NCI-H2171 treated with DMSO at 0.1 percent for 48 hours (cell line): ENCODE results near the gene NUDT4.

ENCODE experiments used
- DNase-seq: peaks from one replicate; lab custom pipeline; 2025; lab: John Stamatoyannopoulos, UW

NUDT4 gene

DNA sequence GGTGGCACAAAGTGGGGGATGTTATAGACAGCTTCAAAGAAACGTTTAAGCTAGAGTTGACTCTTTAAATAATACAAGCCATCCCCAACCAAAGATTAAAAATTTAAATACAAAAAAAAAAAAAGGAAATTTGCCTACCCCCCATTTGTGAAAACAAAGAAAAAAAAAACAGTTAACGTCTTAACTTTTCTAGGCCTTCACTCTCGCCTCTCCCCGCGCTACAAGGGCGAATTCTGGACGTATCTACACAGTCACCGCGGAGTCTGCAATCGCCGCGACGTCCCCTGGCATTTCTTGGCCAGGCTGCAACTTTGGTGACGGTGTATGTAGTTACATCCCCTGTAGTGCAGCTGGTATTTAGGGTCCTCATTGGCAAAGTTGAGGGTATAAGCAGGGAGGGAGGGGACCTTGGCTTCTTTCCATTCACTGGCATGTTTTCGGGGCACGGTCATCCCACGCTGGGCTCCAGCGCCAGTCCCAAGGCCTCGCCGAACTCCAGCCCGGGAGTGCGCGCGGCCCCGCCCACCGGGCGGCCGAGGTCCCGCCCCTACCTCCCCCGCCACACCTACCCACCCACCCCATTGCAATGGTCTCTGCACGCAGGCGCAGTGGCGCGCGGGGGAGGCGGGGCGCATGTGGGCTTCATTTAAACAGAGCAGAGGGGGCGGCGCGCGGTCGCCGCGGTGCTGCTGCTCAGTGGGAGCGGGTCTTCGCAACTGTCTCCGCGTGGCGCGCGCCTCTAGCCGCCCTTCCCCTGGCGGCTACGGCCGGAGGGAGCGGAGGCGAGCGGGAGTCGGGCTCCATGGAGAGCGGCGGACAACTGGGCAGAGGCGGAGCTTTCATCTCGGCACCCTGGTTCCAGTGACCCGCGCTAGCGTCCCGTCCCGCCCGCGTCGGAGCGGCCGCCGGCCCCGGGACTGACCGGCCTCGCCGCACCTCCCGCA lies at the start of gene NUDT4:
TSS of gene NUDT4 (plus strand) at position 674 of the 944 bp plus-strand sequence. CDS start 398 bp downstream, outside the sequence.
- peak; percentile 88 for DNase-seq

DNA sequence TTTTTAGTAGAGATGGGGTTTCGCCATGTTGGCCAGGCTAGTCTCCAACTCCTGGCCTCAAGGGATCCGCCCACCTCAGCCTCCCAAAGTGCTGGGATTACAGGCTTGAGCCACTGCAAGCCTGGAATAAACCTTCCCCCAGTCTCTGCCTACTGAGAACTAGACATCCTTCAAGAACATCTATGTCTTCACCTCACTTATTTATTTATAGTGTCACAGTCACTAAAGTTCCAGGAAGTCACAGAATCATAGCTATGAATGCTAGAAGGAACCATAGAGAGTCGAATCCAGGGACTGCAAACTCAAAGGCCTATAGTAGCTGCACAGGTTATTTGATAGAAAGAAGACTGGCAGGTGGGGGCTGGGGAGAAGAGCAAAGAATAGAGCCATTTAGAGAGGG lies 44.7 kb upstream of the NUDT4 start:
- DNase-seq = no peak

DNA sequence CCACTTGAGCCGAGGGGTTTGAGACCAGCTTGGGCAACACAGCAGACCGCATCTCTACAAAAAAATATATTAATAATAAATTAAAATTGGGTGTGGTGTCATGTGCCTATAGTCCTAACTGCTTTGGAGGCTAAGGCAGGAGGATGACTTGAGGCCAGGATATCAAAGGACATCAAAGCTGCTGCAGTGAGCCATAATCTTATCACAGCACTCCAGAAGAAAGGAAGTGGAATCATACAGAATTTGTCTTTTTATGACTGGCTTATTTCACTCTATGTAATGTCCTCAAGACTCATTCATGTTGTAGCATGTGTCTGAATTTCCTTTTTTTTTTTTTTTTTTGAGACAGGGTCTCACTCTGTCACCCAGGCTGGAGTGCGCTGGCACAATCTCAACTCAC lies 43.9 kb upstream of the NUDT4 start:
- no peak for DNase-seq

GRCh38 chr12:93335603-93336162 lies 42.0 kb upstream of the NUDT4 start:
- DNase-seq = no peak

- DNase-seq = no peak
These were observed 41.4 kb upstream of the NUDT4 start for GRCh38 chr12:93336291-93336741.

DNA sequence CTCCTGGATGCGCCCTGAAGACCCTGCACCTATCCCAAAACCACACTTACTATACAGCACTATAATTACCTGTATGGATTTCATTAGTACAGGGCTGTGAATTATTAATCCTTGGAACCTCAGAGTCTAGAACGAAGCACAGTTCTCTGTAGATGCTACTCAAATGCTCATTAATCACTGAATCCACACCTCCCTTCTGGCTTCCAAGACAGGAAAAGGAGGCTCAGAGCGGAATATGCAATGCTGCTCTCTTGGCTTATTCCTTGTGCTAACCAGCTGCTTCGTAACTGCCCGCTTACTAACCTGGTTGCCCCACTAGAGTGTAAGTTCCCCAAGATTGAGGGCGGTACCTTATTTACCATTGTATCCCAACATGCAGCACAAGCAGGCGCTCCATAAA lies 39.1 kb upstream of the NUDT4 start:
- DNase-seq = no peak

- DNase-seq = no peak
These were observed 38.0 kb upstream of the NUDT4 start for GRCh38 chr12:93339695-93340094.

- DNase-seq = no peak
These were observed 36.2 kb upstream of the NUDT4 start for GRCh38 chr12:93341409-93342049.

DNA sequence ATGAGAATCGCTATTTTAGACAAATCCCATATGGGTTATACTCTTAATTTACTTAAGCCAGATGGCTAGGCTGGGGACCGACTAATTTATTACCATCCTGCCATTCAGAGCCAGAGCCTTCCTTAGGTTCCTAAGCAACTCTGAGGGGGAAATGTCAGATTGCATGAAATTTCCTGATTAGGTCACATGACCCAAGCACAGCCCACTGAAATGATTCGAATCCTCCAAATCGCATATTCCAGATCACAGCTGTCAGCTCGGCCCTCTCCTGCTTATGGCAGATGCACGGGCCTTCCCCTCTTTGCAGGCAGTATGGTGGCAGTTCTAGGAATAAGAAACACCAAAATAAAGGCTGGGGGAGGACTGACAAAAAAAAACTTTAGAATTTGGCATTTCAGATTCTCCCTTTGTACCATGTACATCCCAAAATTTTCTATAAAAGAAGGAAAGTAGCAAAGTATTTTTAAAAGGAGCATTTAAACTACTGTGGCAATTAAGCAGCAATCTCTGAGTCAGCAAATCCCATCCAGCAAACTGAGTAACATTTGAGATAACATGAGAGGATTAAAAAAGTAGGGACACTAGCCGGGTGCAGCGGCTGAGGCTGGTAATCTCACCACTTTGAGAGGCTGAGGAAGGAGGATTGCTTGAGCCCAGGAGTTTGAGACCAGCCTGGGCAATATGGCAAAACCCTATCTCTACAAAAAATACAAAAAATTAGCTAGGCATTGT lies 30.5 kb upstream of the NUDT4 start:
- DNase-seq = peak; percentile 96

DNA sequence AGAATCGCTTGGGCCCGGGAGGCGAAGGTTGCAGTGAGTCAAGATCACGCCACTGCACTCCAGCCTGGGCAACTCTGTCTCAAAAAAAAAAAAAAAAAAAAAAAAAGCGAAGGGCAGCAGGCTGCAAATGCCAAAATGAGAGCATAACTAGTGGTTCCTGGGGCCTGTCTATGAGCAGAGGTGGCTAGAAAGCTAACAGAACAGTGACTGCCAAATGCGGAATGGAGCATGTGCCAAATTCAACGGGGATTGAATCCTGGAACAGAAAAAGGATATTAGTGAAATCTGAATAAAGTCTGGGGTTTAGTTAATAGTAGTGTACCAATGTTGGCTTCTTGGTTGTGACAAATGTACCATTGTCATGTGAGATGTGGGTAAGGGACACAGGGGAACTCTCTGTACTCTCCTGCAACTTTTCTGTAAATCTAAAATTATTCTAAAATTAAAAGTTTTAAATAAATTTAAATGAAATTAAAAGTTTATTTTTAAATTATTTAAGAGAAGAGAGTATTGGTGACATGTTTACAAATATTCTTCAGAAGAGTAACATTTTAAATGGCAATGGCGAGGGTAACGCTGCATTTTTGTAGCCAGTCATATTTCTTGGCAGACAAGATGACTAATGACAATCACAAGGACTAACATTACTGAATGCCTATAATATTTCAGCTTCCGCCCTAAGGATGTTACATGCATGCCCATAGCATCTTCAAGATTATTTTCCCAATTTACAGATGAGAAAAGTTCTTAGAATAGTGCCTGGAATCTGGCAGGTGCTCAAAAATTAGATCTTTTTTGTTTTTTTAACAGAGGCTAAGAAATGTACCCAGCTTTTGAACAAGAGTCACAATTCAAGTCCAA lies 28.9 kb upstream of the NUDT4 start:
- DNase-seq = no peak

GRCh38 chr12:93351726-93352125 lies 26.0 kb upstream of the NUDT4 start:
- no peak for DNase-seq

- DNase-seq = no peak
These were observed 25.4 kb upstream of the NUDT4 start for GRCh38 chr12:93352321-93352720.

DNA sequence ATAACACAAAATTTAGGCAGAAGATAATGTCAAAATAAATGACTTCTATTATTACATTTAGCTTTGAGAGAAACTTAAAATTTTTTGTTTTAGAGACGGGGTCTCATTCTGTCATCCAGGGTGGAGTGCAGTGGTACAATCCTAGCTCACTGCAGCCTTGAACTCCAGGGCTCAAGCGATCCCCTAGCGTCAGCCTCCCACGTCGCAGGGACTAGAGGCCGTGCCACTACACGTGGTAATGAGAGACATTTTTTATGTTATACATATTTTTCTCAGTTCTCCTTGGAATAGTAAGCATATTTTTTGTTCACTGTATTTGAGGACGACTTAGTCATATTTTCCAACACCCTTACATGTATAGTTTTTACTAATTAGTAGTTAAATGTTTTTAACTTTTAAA lies 21.5 kb upstream of the NUDT4 start:
- no peak for DNase-seq

GRCh38 chr12:93358058-93358457 lies 19.7 kb upstream of the NUDT4 start:
- DNase-seq = no peak

DNA sequence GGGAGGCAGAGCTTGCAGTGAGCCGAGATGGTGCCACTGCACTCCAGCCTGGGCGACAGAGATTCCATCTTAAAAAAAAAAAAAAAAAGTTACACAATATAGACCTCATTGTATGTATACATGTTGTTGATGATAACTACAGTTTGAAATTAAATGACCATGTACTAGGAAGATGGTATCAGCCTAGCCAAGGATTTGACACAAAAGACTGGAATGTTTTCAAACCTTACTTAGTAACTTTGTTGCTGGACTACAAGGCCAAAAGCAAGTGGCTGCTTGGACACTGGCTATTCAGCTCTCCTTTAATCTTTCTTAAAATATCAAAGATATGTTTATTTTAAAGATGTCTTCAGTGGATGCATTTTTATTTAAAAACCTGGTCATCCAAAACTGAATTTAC lies 18.9 kb upstream of the NUDT4 start:
- DNase-seq = no peak

- DNase-seq = no peak
These were observed 17.0 kb upstream of the NUDT4 start for GRCh38 chr12:93360688-93361087.

GRCh38 chr12:93361151-93361919 lies 16.4 kb upstream of the NUDT4 start:
- peak; percentile 72 for DNase-seq

DNA sequence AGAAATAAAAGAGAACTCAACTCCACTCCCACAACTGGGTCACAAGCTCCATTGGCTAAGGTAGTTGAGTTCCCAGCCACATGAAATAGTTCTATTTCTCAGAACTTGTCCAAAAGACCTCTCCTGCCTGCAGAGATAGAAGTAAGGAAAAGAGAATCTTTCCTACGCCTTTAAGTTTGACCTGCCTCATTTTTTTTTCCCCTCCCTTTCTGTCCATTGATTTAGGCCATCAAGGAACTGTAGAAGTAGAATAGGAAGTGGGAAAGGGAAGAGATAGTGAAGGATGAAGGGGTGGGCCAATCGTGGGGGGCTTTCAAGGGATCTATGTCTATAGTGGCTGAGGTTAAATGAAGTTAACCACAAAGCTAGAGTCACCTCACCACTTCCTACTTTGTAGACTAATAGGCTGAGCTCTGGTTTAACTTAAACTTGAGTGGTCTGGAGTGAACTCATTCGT lies 13.9 kb upstream of the NUDT4 start:
- no peak for DNase-seq

DNA sequence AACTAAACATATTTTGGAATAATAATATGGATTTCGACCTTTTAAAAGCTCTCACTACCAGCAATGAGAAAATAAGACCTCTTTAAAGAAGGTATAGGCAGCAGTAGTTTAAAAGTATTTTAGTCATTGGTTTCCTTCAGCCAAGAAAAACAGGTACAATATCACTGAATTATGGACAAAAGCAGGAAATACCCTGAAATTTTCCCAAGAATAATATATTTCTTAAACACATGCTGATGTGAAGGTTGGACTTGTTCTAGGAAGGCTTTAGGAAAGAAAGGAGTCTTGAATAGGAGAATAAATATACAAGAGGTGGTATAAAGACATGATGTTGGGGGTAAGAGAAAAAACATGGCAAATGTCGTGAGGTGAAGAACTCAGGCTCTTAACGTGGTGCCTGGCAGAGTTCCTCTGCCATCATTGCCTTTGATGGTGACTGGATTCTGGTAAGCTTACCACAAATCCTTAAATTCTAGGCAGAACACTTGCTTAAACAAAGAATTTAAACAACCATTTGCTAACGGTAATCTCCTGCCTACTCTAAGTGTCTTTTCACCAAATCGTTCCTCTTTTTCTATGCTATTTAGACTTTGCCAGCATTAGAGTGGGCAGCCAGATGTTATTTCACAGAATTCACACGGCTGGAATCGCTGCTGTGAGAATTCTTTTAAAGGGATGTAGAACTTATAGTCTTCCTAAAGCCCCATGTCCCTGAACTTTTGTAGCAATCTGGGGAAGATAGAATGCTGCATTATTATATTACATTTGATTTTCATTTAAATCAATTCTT lies 11.9 kb upstream of the NUDT4 start:
- DNase-seq = no peak

DNA sequence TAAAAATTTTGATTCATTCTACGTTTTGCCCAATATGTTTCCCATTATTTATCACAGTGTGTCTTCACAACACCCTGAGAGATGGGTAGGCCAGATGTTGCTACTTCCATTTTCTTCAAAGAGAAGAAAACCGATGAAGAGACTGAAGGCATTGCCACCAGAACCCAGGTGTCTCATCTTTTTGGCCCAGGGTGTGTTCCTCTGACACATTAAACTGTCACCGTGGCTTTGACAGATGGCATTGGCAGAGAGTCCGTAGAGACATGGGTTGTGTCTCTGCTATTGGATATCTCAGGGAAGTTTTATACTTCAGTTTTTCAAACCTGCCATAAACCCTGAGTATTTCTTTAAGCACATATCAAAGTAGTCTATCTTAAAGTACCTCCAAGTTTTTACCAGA lies 11.3 kb upstream of the NUDT4 start:
- peak; percentile 12 for DNase-seq
